ENCODE results near the gene CDK18.

The CDK18 gene

DNA sequence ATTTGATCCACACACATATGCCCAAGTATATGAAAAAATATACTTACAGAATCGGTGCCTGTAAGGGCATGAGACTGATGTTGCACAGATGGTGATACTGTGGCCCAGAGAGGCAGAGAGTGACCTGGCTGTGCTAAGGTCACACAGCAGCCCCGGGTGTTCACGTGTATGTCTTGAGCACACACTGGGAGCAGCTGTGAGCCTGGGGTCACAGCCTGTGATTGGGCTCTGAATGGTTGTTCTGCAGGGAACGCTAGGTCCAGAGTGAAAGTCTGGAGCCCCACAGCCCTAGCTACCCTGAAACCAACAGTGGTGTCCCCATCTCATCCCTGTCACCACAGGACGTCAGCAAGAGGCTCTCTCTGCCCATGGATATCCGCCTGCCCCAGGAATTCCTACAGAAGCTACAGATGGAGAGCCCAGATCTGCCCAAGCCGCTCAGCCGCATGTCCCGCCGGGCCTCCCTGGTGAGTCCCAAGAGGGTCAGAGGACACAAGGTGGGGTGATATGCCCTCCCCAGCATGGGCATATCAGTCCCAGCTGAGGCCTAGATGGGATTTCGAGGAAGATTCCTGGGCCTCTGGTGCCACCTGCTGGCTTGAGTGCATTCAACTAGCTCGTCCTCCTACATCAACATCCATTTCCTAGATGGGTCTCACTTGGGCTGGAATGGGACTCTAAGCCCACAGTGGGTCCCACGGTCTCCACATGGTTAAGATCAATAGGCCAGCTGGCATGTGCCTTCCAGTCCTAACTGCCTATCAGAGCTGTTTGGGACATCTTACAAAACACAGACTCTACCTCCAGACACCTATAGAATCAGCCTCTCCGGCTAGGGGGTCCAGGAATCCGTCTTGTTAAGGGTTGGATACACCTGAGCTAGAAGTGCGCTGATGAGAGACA lies 19.7 kb downstream of the CDK18 start:
- peak; percentile 86 for DNase-seq (ENCODE audit: low spot score)

DNA sequence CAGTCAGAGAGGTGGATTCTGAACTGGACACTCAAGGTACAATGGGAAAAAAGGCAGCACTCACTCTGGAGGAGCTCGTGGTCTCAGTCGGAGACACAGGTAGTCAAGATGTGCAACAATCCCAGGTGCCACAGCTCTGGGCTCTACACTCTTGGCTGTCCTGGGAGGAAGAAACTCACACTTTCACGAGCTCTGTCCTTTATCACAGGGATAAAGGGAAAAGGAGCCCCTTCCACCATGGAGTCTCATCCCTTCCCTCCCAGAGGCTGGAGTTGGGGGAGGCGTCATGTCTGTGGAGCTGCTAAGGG lies 20.3 kb downstream of the CDK18 start:
- DNase-seq (ENCODE audit: low spot score), result no peak

DNA sequence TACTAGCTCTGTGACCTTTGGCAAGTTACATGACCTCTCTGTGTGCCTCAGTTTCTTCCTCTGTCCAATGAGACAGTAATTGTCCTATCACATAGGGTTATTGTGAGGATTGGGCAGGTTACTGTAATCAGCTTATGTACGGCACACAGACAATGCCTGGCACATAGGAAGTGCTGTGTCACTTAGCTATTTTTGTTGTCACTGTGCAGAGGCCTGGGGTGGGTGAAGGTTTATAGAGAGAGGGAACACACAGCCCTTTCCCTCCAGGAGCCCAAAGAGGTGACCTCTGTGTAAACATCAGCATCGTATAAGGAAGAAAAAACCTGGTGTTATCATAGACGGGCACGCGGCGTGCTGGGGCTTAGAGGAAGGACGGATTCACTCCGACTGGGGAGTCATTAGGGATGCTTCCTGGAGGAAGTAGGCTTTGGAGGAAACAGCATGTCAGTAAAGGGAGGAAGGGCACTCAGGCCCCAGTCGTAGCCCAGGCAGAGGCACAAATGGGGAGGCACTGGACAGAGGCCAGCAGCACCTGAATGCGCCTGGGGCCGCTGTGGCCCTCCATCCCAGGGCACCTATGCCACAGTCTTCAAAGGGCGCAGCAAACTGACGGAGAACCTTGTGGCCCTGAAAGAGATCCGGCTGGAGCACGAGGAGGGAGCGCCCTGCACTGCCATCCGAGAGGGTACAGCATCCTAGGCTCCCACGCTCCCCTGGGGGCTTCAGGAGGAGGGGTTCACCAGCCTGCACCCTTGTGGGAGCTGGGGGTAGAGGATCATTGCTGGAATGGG lies 21.2 kb downstream of the CDK18 start:
- DNase-seq (ENCODE audit: low spot score), result no peak

DNA sequence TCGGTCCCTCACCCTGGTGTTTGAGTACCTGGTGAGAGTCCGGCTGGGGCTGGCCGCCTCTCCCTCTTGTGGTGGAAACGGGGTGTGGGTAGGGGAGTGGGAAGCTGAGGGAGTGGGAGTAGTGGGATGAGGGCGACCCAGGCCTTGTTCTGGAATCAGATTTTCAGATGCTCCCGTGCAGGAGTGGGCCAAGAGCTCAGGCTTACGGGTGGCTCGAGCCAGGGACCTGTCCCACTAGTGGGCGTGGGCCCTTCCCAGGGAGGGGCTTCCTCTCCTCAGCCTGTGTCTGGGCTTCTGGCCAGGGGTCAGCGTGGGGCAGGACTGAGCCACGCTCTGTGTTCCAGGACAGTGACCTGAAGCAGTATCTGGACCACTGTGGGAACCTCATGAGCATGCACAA lies 22.0 kb downstream of the CDK18 start:
- DNase-seq (ENCODE audit: low spot score), result no peak

DNA sequence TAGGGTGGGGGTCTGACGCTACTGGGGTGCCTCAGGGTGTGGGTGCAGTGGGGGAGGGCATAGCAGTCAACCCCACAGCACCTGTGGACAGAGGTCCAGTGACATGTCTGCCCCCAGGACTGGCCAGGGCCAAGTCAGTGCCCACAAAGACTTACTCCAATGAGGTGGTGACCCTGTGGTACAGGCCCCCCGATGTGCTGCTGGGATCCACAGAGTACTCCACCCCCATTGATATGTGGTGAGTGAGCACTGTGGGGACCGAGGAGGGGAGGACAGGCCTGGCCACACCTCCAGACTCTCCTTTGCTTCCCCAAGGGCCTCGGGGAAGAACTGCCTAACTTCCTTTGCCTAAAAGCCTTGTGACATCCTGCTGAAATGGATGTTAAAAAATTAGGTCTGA lies 23.5 kb downstream of the CDK18 start:
- no peak for DNase-seq (ENCODE audit: low spot score)

DNA sequence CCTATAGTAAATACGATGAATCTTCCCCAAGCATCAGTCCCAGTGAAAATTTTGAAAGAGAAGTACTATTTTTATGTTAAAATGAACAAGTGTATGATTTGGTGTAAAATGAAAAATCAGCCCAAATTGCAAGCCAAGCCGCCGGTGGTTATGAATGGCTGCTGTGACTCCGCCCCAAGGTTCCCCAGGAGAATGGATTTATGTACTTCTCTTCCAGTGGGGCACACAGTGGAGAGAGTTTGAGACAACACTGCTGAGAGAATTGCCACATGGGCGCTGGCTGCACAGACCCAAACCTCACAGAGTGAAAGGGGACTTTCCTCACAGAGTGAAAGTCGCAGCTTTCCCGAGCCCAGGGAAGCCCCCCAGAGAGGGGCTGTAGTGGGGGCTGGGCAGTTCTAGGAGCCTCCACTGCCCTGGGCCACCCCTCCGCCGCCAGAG lies 24.0 kb downstream of the CDK18 start:
- DNase-seq (ENCODE audit: low spot score), result no peak

DNA sequence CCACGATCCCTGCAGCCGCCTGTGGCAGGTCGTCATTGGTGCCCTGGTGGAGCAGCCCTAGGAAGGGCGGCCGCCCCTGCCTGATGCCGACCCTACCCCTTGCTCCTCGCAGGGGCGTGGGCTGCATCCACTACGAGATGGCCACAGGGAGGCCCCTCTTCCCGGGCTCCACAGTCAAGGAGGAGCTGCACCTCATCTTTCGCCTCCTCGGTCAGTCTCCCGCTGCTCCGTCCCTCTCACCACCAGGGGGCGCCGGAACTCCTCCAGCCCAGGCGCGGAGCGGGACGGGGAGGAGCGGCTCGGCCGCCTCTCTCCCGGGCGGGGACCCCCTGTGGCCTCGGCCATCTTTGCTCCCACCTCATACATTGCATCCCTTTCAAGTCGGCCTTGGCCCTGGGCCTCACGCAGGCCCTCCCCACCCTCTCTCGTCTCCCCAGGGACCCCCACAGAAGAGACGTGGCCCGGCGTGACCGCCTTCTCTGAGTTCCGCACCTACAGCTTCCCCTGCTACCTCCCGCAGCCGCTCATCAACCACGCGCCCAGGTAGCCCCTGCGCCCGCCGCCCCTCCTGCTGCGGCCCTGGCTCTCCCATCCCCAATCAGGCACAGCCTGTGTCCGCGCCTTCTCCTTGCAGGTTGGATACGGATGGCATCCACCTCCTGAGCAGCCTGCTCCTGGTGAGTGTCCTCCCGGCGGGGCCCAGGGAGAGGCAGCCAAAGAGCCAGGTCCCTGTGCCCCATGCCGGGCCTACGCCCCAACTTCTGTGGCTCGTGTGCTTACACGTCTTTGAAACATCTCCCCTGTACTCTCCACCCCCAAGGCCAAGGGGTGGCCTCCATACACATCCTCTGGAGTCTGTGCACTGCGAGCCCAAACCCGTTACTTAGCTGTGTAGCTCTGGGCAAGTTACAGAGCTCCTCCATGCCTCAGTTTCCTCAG lies 24.7 kb downstream of the CDK18 start:
- peak; percentile 92 for DNase-seq (ENCODE audit: low spot score)

DNA sequence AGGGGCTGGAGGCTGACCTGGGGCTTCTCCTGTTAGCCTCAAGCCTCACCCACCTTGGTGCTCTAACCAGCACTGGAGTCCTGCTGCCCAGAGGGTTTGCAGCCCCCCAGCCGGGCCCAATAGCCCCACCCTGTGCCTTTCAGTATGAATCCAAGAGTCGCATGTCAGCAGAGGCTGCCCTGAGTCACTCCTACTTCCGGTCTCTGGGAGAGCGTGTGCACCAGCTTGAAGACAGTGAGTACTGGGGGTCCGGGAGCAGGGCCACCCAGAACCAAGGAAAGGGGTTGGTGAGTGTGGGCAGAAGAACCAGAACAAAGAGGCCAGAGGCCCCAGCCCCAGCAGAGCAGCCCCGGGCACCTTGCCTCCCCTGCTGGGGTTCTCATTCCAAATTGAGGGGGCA lies 25.6 kb downstream of the CDK18 start:
- no peak for DNase-seq (ENCODE audit: low spot score)

DNA sequence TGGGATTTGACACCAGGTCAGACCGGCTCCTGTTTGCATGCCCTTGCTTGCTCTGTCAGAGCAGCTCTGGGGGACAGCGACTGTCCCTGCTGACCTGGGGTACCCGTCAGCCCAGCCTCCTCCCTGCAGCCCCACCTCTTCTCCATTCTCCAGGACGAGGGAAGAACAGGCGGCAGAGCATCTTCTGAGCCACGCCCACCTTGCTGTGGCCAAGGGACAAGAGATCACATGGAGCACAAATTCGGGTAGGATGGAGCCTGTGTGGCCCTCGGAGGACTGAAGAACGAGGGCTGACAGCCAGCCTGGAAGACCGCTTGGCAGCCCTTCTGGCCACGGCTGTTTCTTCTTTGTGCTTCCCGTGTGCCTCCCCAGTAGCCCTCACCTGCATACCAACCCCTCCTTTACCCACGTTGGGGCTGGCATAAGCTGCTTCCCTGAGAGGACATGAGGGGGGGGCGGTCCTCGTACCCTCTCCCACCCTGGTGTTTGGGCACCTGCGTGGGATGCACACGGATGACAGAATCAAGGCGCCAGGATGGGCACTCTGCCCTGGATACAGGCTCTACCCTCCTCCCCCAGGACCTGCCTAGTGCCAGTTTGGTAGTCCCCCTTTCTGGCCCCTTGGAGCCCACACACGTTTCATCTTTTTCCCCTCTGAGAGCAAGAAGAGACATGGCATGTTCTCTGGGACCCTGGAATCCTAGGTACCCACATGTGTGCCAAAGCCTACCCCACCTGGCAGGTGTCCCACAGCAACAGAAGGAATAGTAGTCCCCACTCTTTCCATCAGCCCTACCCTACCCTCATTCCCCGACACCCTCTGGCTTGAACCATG lies 26.9 kb downstream of the CDK18 start:
- DNase-seq (ENCODE audit: low spot score), result no peak

DNA sequence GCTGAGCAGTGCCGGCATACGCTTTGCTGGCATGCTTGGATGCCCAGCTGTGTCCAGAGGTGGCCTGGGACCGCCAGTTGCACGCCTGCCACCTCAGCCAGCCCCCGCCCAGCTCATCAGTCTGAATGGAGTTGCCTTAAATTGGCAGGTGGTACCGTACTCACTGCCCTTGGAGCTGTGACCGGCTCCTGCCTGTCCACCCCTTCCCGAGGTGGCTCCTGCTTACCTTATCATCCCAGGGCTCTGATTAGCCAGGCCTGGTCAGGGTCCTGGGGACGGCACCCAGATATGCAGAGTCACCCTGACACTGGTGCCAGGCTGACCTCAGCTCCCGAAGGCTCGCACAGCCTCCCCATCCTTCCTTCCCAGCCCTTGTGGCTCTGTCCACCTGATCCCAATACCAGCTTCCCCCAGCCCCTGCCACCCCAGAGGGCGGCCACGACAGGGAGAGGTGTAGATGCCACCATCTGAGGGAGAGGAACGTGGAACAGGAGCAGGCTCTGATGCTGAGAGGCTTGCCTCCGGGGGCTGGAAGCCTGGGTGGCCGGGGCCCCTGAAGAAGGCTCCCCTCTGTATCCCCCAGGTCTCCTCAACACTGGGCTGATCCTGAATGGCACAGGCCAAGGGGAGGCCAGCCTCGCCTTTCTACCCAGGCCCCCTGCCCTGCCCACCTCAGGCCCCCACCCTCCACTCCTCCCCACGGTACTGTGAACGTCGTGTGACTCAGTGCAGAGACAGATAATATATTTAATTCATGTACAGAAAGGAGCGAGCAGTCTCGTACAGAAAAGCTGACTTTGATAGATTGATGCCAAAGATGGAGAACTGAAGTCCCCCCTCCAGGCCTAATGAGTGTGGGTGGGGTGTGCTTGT lies 27.8 kb downstream of the CDK18 start:
- no peak for DNase-seq (ENCODE audit: low spot score)

DNA sequence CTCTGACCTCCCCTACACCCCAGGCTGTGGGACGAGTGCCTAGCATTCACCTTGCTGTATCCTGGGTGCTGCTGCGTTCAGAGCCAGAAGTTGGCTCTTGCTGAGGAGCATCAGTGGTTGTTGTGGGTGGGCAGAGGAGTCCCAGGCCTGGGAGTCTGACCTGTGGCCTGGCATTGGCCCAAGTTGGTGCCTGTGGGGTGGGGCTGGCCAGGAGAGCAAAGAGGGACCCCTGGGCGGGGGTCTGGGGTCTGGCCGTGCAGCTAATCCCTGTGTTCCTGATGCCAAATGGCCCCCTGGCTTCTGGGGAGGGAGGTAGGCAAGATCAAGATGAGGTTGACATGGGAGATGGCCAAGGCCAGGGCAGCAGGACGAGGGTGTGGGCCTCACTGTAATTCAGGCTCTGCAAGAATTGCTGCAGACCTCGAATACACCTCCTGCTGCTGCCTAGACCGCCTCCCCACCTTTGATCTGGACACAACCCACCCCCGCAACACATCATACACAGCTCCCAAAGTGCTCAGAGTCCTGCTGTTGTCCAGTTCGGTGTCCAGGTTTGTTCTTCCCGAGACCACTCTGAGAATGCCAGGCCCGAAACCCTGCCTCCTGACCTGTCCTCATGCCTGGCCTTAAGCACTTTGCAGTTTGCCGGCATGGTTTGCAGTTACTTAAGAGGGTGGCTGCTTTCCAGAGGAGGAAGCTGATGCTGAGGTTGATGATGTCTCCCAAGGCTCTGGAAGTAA lies 28.7 kb downstream of the CDK18 start:
- no peak for DNase-seq (ENCODE audit: low spot score)

DNA sequence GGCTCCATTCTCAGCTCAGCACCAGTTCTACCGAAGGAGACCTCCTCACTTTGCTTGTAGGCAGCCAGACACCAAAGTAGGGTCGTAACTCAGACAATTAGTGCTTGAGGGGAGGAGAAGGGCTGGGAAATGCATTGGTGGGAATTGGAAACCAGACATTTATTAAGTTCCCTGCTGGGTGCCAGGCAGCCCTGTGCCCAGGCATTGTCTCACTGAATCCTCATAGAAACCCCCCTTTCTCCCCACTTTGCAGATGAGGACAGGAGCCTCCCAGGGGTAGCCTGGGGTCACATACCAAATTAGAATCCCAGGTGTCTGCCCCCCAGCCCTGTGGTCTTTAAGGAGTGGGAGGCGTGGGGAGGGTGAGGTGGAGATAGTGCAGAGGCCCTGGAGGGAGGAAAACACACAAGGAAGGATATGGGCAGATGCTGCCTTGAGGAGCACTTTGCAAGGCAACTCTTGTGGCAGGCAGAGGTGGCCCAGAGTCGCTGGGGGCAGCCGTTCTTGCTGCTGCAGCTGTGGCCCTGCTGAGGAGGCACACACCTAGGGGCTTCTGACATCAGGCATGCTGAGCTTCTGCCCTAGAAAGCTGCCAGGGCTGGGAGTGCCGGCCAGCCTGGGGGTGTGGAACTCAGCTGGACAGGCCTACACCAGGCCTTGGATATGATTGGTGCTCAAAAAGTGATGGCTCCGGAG lies 29.4 kb downstream of the CDK18 start:
- no peak for DNase-seq (ENCODE audit: low spot score)

DNA sequence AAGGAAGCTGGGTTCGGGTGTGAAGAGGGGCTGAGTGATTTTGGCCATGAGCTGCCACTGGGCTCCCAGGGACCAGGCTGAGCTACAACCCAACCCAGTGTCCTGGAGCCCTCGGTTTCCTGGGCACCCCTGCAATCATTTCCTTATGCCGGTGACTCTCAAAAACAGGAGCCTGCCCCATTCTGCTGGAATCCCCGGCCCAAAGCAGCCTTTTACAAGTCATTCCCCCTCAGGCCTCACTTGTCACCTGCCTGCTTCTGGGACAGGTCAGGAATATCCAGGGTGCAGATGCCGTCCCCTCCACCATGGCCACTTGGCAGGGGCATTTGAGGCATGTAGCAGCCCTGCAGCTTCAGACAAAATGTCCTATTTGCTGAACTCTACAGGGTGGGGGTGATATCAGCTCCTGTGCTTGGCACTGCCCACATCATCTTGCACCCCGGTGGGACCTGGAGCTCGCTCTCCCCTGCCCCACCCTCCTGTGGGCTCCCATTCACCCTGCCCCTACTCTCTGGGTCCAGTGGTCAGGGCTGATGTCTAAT lies 30.0 kb downstream of the CDK18 start:
- no peak for DNase-seq (ENCODE audit: low spot score)

DNA sequence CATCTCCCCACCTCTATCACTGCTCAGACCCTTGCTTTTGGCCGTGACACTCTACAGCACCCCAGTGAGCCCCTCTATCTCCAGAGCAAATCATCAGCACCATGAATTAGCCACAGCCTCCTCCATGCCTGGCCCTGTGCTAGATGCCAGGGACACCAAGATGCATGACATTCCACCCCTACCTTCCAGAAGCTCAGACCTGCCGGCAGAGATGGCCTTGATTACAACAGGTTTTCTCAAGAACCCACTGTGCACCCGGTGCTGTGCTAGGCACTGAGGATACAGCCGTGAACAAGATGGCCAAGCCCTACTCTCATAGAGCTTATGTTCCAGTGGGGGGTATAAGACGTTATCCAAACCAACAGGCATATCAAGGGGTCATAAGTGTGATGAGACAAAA lies 30.6 kb downstream of the CDK18 start:
- DNase-seq (ENCODE audit: low spot score), result no peak

DNA sequence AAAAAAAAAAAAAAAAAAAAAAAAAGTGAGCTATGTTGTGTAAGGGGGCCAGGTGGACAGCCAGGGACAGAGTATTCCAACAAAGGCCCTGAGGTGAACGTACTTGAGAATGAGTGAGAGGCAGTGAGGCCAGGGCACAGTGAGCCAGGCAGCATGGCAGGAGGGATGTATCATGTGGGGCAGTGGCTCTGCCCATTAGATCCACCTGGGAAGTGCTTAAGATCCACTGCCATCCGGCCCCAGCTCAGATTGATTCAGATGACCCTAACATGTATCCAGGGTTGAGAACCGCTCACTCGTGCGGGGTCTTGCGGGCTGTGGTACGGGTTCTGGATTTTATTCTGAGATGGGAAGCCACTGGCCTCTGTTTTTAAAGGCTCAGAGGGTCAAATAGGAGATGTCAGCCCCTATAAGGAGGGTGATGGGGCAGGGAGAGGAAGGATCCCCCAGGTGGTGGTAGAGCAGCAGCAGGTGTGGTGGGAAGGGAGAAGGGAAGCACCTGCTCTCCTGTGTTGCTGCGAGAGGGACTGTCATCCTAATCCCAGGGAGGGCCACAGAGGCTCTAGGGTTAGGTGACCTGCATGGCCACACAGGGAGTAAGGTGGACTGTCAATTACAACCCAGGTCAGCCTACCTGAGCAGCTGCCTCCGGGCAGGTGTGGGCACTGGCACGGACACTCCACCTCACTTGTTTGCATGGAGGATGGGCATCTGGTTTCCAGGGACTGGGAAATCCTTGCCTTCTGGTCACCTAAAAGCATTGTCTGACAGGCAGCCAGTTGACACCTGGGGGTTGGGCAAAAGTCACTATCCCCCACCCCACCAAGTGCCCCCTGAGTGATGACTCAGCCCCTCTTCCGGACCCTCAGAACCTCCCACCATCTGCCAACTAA lies 31.6 kb downstream of the CDK18 start:
- DNase-seq (ENCODE audit: low spot score), result peak; percentile 41

DNA sequence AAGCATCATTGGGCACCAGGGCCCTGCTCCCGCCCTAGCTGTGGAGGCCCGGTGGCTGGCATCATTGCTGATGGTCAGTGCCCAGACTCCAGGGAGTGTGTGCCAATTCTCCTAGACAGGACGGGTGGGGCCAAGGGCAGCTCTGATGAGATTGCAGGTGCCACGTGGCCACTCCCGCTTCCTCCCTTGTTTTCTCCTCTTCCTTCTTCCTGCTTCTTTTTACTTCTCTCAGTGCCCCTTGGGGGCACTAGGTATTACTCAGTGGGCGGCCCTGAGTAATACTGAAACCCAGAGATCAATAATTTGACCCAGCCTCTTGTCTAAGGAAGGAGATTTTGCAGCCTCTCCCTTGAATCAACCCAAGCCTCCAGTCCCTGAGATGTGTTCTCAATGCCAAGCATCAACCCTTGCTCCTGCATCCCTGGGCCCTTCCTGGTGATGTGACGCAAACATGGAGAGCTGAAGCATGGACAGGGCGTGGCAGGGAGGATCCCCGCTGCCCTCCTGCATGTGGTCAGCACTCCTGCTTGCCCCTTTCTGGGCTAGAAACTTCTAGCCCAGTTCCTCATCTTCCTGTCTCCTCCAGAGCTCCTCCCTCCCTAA lies 32.4 kb downstream of the CDK18 start:
- DNase-seq (ENCODE audit: low spot score), result peak; percentile 18

DNA sequence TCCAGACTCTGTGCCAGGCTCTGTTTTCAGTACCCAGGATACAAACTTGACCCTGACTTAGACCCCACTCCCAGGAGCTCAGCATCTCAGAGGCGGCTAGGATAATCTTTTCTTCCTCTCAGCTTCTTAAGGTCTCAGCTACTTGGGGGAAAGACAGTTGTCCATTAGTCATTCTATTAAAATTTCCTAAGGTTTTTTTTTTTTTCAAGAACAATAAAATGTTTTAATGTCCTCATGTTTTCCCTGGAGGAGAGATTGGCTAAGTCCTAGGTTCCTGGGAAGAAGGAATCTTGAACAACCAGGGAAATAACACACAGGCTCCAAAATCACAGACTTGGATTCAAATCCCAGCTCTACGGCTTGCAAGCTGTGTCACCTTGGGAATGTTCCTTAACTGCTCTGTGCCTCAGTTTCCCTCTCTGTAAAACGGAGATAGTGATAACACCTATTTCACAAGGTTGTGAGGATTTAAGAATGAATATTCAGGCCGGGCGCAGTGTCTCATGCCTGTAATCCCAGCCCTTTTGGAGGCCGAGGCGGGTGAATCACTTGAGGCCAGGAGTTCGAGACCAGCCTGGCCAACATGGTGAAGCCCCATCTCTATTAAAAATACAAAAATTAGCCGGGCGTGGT lies 33.0 kb downstream of the CDK18 start:
- DNase-seq (ENCODE audit: low spot score), result no peak

All from ecto neural progenitor cell (in vitro differentiated cells).